HepG2 (cell line): ENCODE results near the gene KLRC4.

Experiments
- ARID4A ChIP-seq: sonication (generic); formaldehyde crosslinking; IDR thresholded peaks from 2 replicates; pipeline ENCODE4 v1.5.0; 2020; ENCODE audit warnings: mild to moderate bottlenecking, missing genetic modification reagents, borderline replicate concordance
- FOXA3 ChIP-seq: IDR thresholded peaks from 2 replicates; pipeline ENCODE4 v1.6.1; 2016; ENCODE audit warnings: missing genetic modification reagents, missing compliant biosample characterization
- HMGXB4 ChIP-seq, 2 experiments: sonication (generic) in 1 of 2; formaldehyde crosslinking in 1 of 2; IDR thresholded peaks; 2 replicates each; pipeline versions ENCODE4 v1.4.0 to v1.6.1; 2018 to 2020; ENCODE audit warnings: missing genetic modification reagents in 2 of 2, borderline replicate concordance in 1 of 2, low read depth in 1 of 2, mild to moderate bottlenecking in 1 of 2, missing biosample characterization in 1 of 2
- MXI1 ChIP-seq: IDR thresholded peaks from 3 replicates; pipeline ENCODE4 v1.6.1; 2012; ENCODE audit warnings: low read depth, low read length, inconsistent platforms, borderline replicate concordance
- POLR2A ChIP-seq, 2 experiments: IDR thresholded peaks; 2 replicates each; pipeline ENCODE4 v1.6.1; 2011; ENCODE audit warnings: low read depth in 2 of 2, low read length in 2 of 2, mild to moderate bottlenecking in 1 of 2, moderate library complexity in 1 of 2; ENCODE audit not compliant: insufficient read depth in 1 of 2
- RERE ChIP-seq: IDR thresholded peaks from 2 replicates; pipeline ENCODE4 v1.6.1; 2016; ENCODE audit warnings: low read depth, missing genetic modification reagents, missing compliant biosample characterization
- SRSF1 ChIP-seq: fragments of 200-400 bp; formaldehyde crosslinking; optimal IDR thresholded peaks from 2 replicates; pipeline ENCODE3; 2017; ENCODE audit warnings: mild to moderate bottlenecking, low read depth, low read length, moderate library complexity
- STAT5B ChIP-seq: sonication (generic); formaldehyde crosslinking; IDR thresholded peaks from 2 replicates; pipeline ENCODE4 v1.4.0; 2020; ENCODE audit warnings: missing genetic modification reagents
- ZNF383 ChIP-seq: sonication (generic); formaldehyde crosslinking; IDR thresholded peaks from 2 replicates; pipeline ENCODE4 v1.4.0; 2020; ENCODE audit warnings: missing genetic modification reagents, mild to moderate bottlenecking, borderline replicate concordance
- ZNF740 ChIP-seq: sonication (generic); formaldehyde crosslinking; IDR thresholded peaks from 2 replicates; pipeline ENCODE4 v1.4.0; 2020; ENCODE audit warnings: missing genetic modification reagents
- TF ChIP-seq, protein P1 (sequence below): sonication (generic); formaldehyde crosslinking; IDR thresholded peaks from 2 replicates; pipeline ENCODE4 v1.5.0; 2020; ENCODE audit warnings: mild to moderate bottlenecking, missing genetic modification reagents, moderate library complexity

- TF ChIP-seq ZNF383, result no peak
- no peak for TF ChIP-seq POLR2A (IDR thresholded peaks at IDR 0.05; ENCODE audit: insufficient read depth in 1 of 2, low read depth in 2 of 2, low read length in 2 of 2)
- TF ChIP-seq, protein P1, sequence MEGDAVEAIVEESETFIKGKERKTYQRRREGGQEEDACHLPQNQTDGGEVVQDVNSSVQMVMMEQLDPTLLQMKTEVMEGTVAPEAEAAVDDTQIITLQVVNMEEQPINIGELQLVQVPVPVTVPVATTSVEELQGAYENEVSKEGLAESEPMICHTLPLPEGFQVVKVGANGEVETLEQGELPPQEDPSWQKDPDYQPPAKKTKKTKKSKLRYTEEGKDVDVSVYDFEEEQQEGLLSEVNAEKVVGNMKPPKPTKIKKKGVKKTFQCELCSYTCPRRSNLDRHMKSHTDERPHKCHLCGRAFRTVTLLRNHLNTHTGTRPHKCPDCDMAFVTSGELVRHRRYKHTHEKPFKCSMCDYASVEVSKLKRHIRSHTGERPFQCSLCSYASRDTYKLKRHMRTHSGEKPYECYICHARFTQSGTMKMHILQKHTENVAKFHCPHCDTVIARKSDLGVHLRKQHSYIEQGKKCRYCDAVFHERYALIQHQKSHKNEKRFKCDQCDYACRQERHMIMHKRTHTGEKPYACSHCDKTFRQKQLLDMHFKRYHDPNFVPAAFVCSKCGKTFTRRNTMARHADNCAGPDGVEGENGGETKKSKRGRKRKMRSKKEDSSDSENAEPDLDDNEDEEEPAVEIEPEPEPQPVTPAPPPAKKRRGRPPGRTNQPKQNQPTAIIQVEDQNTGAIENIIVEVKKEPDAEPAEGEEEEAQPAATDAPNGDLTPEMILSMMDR (CRISPR knock-in tag), result no peak
- no peak for TF ChIP-seq RERE (CRISPR knock-in tag)
- no peak for TF ChIP-seq STAT5B (CRISPR knock-in tag)
- no peak for TF ChIP-seq ARID4A
- no peak for TF ChIP-seq HMGXB4 (CRISPR knock-in tag; IDR thresholded peaks at IDR 0.05; ENCODE audit: borderline replicate concordance in 1 of 2, low read depth in 1 of 2)
- no peak for TF ChIP-seq MXI1
- TF ChIP-seq SRSF1, result no peak
- TF ChIP-seq ZNF740 (CRISPR knock-in tag), result no peak
- no peak for TF ChIP-seq FOXA3 (CRISPR knock-in tag)
These were observed 2.8 kb downstream of the KLRC4 start for GRCh38 chr12:10406725-10407124.
